GM19467 (cell line): ENCODE measurements around the gene ZNF831.

Experiments used
- ATAC-seq: cut with Tn5 transposase; IDR thresholded peaks from one replicate; pipeline ENCODE4 v1.9.1; 2021; ENCODE audit warnings: mild to moderate bottlenecking, moderate library complexity; ENCODE audit not compliant: unreplicated experiment

The ZNF831 gene

GRCh38 chr20:59210186-59210585, 46.6 kb downstream of the ZNF831 start:
- no peak for ATAC-seq

DNA sequence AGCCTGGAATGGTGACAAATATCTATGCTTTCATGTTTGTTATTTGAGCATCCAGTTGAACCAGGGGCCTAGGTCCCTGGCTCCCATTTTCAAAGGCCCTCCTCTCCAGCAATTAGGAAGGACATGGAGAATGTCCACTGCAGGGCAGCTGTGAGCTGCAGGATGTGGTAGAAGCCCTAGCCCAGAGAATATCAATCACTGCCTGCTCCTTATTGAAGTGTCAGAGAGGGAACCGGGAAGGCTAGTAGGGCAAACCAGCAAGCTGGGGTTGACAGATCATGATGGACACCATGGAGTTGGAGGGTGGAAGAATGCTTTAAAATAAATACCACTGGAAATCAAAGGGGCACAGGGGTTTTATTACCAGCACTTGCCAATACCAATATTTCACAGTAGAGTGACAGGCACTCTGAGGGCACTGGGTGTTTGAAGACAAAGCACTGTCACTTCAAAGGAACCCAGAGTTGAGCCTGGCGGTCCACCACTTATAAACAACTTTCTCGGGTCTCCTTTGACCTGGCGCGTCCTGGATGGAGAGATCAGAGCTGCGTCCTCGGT, 47.7 kb downstream of the ZNF831 start:
- no peak for ATAC-seq

DNA sequence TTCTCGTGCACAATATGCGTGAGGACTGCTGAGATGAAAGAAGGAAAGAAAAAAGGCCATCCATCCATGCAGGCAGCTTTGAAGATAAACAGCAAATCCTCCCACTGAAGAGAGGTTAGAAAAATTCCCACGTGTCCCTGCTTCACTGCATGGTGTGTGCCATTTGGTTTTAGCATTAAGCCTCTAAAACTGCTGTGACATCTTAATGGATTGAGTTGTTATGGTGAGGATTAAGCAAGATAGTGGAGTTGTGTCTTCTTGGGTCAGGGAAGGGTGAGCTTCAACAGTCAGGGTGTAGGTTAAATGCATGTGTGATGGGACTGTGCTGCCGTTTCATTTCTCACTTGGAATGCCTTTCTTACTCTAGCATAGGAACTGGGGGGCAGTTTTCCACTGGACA, 50.5 kb downstream of the ZNF831 start:
- no peak for ATAC-seq

DNA sequence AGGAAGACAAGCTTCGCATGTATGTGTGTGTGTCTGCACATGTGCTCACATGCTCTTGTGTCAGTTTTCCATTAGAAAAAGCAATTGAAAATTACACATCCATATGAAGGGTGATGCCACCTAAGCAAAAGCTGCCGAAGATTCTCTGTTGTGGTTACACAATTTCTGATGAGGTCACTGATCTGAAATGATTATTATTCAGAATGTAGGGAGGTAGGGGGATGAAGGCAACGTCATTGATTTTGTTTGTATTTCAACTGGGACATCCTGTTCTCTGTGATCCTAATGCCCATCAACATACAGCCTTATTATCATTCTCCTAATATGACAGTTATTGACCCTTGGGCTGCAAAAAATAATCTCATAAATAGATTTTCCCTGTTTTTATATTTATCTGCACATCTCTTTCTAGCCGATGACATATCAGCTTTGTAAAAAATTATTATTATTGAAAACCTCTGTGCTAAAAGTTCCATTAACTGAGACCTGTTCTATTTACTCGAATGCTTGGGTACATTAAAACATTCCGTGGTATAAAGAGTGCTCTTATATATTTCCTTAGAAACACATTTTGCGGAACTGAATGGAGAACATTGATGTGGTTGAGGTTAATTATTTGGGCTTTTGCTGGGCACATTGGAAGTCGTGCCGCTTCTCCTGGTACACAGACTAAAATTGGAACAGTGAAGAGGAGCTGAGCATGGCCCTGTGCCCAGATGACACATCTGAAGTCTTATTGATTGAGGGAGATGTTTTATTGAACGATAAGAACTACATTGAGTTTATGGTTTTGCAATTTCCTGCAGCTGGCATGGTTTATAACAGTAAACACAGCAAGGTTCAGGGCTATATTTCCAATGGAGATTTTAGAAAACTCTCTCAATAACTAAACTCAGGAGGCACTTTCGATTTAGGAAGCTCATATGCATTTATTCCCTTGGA, 51.3 kb downstream of the ZNF831 start:
- no peak for ATAC-seq

DNA sequence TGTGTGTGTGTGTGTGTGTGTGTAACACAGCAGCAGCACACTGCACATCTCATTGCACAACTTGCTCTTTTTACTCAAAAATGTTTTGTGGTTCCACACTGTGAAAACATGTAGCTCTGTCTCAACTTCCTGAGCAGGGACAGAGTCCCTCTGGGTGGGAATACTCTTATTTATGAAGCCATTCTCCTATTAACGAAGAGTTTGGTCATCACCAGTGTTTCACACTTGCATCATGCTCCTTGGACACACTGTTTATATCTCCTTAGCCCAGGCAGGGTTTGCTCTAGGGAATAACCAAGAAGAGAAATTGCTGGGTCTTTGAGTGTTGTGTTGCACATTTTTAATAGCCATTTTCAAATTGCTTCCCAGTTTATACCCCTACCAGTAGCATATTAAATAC, 53.6 kb downstream of the ZNF831 start:
- ATAC-seq = no peak

- ATAC-seq = no peak
Observed at GRCh38 chr20:59217794-59218280, 54.2 kb downstream of the ZNF831 start.

DNA sequence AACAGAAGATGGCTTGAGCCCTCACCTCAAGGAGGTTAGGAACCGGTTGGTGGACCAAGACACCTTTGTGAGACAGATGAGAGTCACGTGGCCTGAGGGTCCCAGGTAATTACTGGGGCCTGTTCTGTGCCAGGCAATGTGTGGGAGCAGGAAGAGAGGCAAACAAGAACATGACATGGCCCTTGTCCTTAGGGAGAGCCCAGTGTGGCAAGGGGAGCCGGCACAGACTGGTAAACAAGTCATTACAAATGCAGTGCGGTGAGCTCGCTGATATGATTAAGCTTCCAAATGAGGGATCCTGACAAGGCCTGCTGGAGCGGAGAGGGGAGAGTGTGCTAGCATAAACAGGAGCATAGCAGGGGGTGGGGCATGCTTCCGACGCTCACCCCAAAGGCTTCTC, 55.6 kb downstream of the ZNF831 start:
- ATAC-seq = no peak

DNA sequence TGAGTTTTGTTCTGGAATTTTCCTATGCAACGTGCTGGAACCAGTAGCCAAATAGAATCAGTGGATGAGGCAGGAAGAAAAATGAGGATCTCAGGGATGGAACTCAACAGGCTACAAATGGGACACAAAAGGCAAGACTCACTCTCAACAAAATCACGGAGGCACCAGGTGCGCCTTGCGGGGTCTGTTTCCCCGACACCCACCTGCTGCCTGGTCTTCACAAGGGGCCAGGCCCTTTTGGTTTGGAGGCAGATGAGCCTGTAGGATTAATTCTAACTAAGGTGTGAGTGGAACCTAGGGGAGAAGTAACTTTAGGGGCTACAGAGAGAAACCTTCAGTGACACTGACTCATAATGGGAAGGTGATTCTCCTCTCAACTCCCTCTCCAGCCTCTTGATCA, 56.5 kb downstream of the ZNF831 start:
- ATAC-seq = no peak

- ATAC-seq = no peak
Observed at GRCh38 chr20:59221049-59221706, 57.6 kb downstream of the ZNF831 start.

DNA sequence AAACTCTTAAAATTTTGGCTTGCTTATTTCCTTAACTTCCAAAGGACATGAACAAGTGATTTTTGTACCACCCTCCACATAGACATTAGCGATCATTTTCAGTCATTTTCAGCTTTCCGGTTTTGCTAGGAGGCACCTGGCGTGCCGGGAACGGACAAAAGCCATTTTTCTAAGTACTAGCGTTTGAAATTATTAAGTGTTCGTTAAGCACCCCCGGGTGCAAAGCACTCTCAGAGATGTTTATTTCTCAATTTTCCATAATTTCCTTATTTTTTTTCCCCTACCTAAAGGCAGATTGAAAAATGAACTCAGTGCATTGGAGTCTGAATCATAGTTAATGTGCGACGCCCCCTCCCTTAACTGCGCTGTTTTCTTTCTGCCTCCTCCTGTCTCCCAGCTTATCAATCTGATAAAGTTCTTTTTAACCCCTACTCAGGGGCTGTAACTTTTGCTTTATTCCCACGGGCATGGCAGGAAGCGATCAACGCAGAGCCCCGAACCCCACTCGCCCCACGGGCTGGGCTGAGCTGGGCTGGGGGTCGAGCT, 58.2 kb downstream of the ZNF831 start:
- no peak for ATAC-seq

- no peak for ATAC-seq
Observed at GRCh38 chr20:59222253-59223181, 58.9 kb downstream of the ZNF831 start.

- ATAC-seq = no peak
Observed at GRCh38 chr20:59223182-59223601, 59.6 kb downstream of the ZNF831 start.

DNA sequence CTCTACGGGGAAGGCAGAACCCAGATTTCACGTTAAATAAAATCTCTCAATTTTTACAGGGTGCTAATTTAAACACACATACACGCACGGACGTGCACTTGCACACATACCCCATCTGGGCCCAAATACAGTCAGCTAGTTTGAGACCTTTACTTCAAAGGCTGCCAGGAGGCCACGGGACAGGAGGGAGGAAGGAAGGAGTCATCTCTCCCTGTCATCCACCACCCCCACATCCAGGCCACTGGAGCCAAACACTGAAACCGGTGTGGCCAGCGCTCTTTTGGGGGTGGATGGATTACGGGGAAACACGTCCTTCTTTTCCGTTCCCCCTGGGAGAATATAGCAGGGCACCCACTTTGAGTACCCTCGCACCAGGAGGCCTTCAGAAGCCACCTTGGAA, 60.1 kb downstream of the ZNF831 start:
- ATAC-seq = no peak

- no peak for ATAC-seq
Observed at GRCh38 chr20:59224236-59224635, 60.6 kb downstream of the ZNF831 start.

- ATAC-seq = no peak
Observed at GRCh38 chr20:59230385-59230784, 66.8 kb downstream of the ZNF831 start.

DNA sequence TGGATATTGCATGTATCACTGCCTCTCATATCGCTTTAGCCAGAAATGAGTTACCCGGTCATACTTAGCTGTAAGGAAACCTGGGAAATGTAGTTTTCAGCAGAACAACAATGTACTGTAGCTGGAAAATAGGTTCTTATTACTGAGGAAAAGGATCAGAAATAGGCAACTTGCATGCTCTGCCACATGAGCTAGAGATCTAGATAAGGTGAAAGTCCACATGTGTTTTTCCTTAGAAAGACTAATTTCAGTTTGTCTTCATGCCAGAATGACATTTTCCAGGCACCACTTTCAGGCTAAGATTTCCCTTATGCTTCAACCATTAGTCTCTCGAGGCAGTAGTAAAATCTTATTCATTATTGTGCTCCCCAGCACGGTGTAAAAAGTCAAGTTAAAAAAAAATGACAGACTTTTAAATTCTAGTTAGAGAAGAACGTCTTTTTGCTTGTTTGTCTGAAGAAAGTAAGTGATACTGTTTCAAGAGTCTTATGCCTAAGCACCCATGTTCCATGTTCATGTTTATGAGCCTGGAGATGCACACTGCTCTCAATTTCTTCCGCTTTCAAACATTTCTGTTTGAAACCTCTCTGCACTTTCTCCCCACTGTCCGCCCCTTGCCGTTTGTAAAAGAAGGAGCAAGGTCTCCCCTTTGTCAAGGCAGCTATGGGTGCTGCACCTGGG, 67.6 kb downstream of the ZNF831 start:
- no peak for ATAC-seq

DNA sequence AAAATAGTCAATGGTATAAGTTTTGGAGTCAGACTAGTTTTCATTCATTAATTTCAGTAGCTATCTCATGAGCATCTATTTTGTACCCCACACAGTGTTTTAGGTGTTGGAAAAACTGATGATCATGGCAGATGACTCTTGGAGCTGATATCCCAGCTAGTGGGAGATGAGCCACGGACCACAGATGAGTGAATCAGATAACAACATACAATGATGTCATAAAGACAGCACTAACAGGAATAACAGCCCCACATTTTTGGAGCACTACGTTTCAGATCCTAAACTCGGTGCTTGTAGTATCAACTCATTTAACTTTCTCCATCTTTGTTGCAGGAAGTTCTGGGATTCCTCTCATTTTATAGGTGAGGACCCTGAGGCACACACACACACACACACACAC, 69.0 kb downstream of the ZNF831 start:
- ATAC-seq = no peak

- ATAC-seq = no peak
Observed at GRCh38 chr20:59235226-59235625, 71.6 kb downstream of the ZNF831 start.

GRCh38 chr20:59240006-59240405, 76.4 kb downstream of the ZNF831 start:
- no peak for ATAC-seq
